Measurements from ENCODE around the gene PSPN. TPM values are rescaled to one million over a fixed set of nuclear protein-coding genes. Genes with fewer than 3 reads are reported as not detected.

Gene PSPN
- total and polyA plus RNA-seq, 9 of the 15 experiments (the other 6 are each of a cell fraction or from before 2014, with no cell fraction given) = 0.21 to 1.1 (median 0.58) TPM

GRCh38 chr19:6409346-6409745 is 33.6 kb upstream of the PSPN start:
- 75% methylated on average over 6 of the region's 6 CpGs for WGBS (ENCODE audit: insufficient coverage, low coverage, missing lambda C conversion rate)
- Histone ChIP-seq H3K9ac (ENCODE audit: insufficient read depth in 1 of 2, low read depth in 2 of 2, low read length in 2 of 2) (no peak overlapping the region), H4K20me1 (replicated peaks; ENCODE audit: control insufficient read depth, insufficient read depth, low read length) (peaks cover 2% of the 10 kb centered on the region; the same call in 1 of the 2 replicates), H3K9me3 (replicated peaks; ENCODE audit: control insufficient read depth, insufficient read depth, low read depth, low read length) (no peaks in the 10 kb centered on the region), H3K9me1 (ENCODE audit: control insufficient read depth, insufficient read depth, low read length) (no peaks in the 10 kb centered on the region), H3K27me3 (ENCODE audit: control insufficient read depth in 2 of 2, insufficient read depth in 2 of 2, low read length in 2 of 2) (no peaks in the 10 kb centered on the region), H3K27ac (ENCODE audit: extremely low read depth, low read depth, low read length) (no peak overlapping the region), H3K4me1 (replicated peaks in 1 of 2; ENCODE audit: control insufficient read depth in 2 of 2, insufficient read depth in 2 of 2, low read length in 2 of 2) (peaks cover 0 to 18% of the 10 kb centered on the region in 2 experiments; a peak in 2 of 5 replicates), H3K79me2 (ENCODE audit: control insufficient read depth, insufficient read depth, low read length) (no peaks in the 10 kb centered on the region), H3K4me2 (ENCODE audit: insufficient read depth, low read length) (no peak overlapping the region), H2AFZ (ENCODE audit: low read depth, low read length) (no peak overlapping the region), H3K4me3 (no peak overlapping the region), H3K36me3 (ENCODE audit: control insufficient read depth, insufficient read depth, low read length) (peaks cover 10% of the 10 kb centered on the region; the same call in 1 of the 3 replicates)
- POLR2A ChIA-PET = interaction anchor here (0.6 kb wide), 1 partner anchor 121 kb away, joined by 3 read pairs; the partner anchor contains the start of gene TNFSF9
- DNase-seq (ENCODE audit: extremely low read depth in 1 of 4, low spot score in 3 of 4) = no peak
- no peak for ATAC-seq
- intact Hi-C loops (cut with micrococcal nuclease) = no loop called here
- in situ Hi-C loops (cut with MboI) = no loop called here
- TF ChIP-seq TSHZ1 (CRISPR knock-in tag; IDR thresholded peaks at IDR 0.05) (no peak), CC2D1A (IDR thresholded peaks at IDR 0.05) (no peak), ZNF146 (CRISPR knock-in tag; IDR thresholded peaks at IDR 0.05; ENCODE audit: unreplicated experiment) (peak; percentile 72), FOXP4 (CRISPR knock-in tag; IDR thresholded peaks at IDR 0.05; ENCODE audit: borderline replicate concordance) (no peak), ARNT (IDR thresholded peaks at IDR 0.05) (no peak), ESRRA (IDR thresholded peaks at IDR 0.05; ENCODE audit: borderline replicate concordance, low read depth) (no peak)
- BruUV-seq (replicated peaks) = no TSS peak
- FAIRE-seq = no peak
- CTCF ChIA-PET (ENCODE audit: low intra/inter-chr PET ratio) = no interaction called here
